Measurements from ENCODE around the gene POLR1G.

POLR1G gene

GRCh38 chr19:45400192-45400591 lies 6.3 kb upstream of the POLR1G start:
- no peak overlapping the region for H3K4me3 ChIP-seq (ENCODE audit: low read length)
- TF ChIP-seq CTCF (conservative IDR thresholded peaks at IDR 0.05; ENCODE audit: low read length) = no peak
- no peak for DNase-seq (ENCODE audit: low read depth)

GRCh38 chr19:45401815-45402214 lies 4.6 kb upstream of the POLR1G start:
- no peak for TF ChIP-seq CTCF (conservative IDR thresholded peaks at IDR 0.05; ENCODE audit: low read length)
- no peak overlapping the region for H3K4me3 ChIP-seq (ENCODE audit: low read length)
- no peak for DNase-seq (ENCODE audit: low read depth)

- H3K4me3 ChIP-seq (ENCODE audit: low read length) = peak overlapping the region; percentile 29
- peak; percentile 44 for DNase-seq (ENCODE audit: low read depth)
- TF ChIP-seq CTCF (conservative IDR thresholded peaks at IDR 0.05; ENCODE audit: low read length) = peak; percentile 44
Measured at GRCh38 chr19:45402298-45403061, 4.0 kb upstream of the POLR1G start.

GRCh38 chr19:45403272-45403671 lies 3.2 kb upstream of the POLR1G start:
- peak overlapping the region; percentile 90 for H3K4me3 ChIP-seq (ENCODE audit: low read length)
- DNase-seq (ENCODE audit: low read depth) = no peak

GRCh38 chr19:45403781-45404556 lies 2.5 kb upstream of the POLR1G start:
- H3K4me3 ChIP-seq (ENCODE audit: low read length) = peak overlapping the region; percentile 90
- peak; percentile 31 for DNase-seq (ENCODE audit: low read depth)
- TF ChIP-seq CTCF (conservative IDR thresholded peaks at IDR 0.05; ENCODE audit: low read length) = peak; percentile 62

More at GRCh38 chr19:45403272-45403671, 3.2 kb upstream of the POLR1G start:
- TF ChIP-seq CTCF (conservative IDR thresholded peaks at IDR 0.05; ENCODE audit: low read length) = no peak

- peak; percentile 82 for DNase-seq (ENCODE audit: low read depth)
- TF ChIP-seq CTCF (conservative IDR thresholded peaks at IDR 0.05; ENCODE audit: low read length) = no peak
- peak within 1 kb of the TSS; percentile 90 for H3K4me3 ChIP-seq (ENCODE audit: low read length)
Measured at GRCh38 chr19:45404557-45405434, 1.6 kb upstream of the POLR1G start, which contains the start of gene PPP1R13L. Gene PPP1R13L (minus strand): TSS chr19:45405069. CDS start chr19:45398318, 6,751 bp downstream.

All from AG10803 (cell line).